ENCODE data around the gene ART5. TPM values are rescaled to one million over a fixed set of nuclear protein-coding genes. Genes with fewer than 3 reads are reported as not detected.

The ART5 gene
- polyA plus RNA-seq, 1 donor (not counting 4 experiments of a cell fraction or from before 2014, with no cell fraction given): not detected

DNA sequence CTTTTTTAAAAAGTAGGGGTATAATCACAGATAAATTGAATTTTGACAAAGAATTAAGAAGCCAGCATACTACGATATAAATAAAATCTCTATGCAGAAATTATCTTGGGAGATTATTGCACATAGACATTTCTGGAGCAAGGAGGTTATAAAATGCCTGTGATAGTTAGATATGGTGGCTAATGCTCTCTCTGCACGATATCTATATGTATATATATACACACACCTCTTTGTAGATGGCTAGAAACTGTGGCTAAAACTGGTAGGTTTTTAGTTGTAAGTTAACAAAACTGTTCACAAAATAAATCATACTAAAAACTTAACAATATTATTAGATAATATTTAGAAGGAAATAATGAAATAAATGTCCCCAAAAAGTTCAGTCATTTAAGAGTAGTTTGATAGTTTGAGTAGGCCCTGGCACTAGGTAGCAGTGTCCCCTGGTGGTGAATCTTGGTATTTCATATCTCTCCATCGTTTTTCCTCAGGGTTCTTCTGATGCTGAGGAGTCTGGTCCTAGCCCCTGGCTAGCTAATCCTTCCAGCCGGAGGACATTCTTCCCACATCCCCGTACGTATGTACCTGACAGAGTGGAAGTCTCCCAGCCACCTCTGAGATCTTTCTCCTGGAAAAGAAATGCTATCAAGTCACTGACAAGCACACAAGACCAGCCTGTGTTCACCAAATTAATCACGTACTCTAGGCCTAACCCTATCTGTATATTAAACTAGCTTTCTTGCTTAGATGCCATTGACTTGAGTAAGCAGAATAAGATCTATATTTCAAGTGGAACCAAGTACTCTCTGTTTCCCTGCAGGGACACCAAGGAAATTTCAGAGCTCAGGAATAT, 32.2 kb downstream of the ART5 start:
- DNase-seq (ENCODE audit: low read depth, low spot score): no peak
- H3K9ac ChIP-seq (ENCODE audit: control insufficient read depth, extremely low read depth, insufficient read depth, low read length): no peak overlapping the region
- dilution Hi-C loops (cut with MboI; ENCODE audit: extremely low pct_ligation_motif_present, low sequenced_read_pairs): no loop called here

GRCh38 chr11:3605771-3606203, 36.0 kb downstream of the ART5 start:
- no peak overlapping the region for H3K27ac ChIP-seq (ENCODE audit: control insufficient read depth, insufficient read depth, low read length)
- H3K9me1 ChIP-seq (ENCODE audit: control insufficient read depth, extremely low read depth, insufficient read depth, low read length): no peaks in the 10 kb centered on the region
- FAIRE-seq (no peak), DNase-seq (ENCODE audit: low read depth, low spot score) (no peak)
- no peak overlapping the region for H3K4me3 ChIP-seq (ENCODE audit: control insufficient read depth in 2 of 3, extremely low read depth in 1 of 3, insufficient read depth in 2 of 3, low read depth in 1 of 3, low read length in 3 of 3)
- H3K4me1 ChIP-seq (ENCODE audit: control insufficient read depth, extremely low read depth, insufficient read depth, low read length): no peaks in the 10 kb centered on the region
- H3K79me2 ChIP-seq (ENCODE audit: control insufficient read depth, insufficient read depth, low read length): no peaks in the 10 kb centered on the region
- H2AFZ ChIP-seq (ENCODE audit: control insufficient read depth, low read length): no peak overlapping the region
- no peaks in the 10 kb centered on the region for H4K20me1 ChIP-seq (ENCODE audit: control insufficient read depth, extremely low read depth, insufficient read depth, low read length)
- no peak for TF ChIP-seq EZH2 (IDR thresholded peaks at IDR 0.05; ENCODE audit: low read length)
- TF ChIP-seq, protein P1, sequence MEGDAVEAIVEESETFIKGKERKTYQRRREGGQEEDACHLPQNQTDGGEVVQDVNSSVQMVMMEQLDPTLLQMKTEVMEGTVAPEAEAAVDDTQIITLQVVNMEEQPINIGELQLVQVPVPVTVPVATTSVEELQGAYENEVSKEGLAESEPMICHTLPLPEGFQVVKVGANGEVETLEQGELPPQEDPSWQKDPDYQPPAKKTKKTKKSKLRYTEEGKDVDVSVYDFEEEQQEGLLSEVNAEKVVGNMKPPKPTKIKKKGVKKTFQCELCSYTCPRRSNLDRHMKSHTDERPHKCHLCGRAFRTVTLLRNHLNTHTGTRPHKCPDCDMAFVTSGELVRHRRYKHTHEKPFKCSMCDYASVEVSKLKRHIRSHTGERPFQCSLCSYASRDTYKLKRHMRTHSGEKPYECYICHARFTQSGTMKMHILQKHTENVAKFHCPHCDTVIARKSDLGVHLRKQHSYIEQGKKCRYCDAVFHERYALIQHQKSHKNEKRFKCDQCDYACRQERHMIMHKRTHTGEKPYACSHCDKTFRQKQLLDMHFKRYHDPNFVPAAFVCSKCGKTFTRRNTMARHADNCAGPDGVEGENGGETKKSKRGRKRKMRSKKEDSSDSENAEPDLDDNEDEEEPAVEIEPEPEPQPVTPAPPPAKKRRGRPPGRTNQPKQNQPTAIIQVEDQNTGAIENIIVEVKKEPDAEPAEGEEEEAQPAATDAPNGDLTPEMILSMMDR (optimal IDR thresholded peaks at IDR 0.05 in 1 of 3, IDR thresholded peaks at IDR 0.05 in 1 of 3, conservative IDR thresholded peaks at IDR 0.05 in 1 of 3; ENCODE audit: extremely low read depth in 1 of 3, insufficient read depth in 2 of 3, low read length in 3 of 3): no peak
- H3K27me3 ChIP-seq (ENCODE audit: control insufficient read depth, extremely low read depth, insufficient read depth, low read length): no peaks in the 10 kb centered on the region
- H3K36me3 ChIP-seq (ENCODE audit: control insufficient read depth in 2 of 2, extremely low read depth in 1 of 2, insufficient read depth in 2 of 2, low read length in 2 of 2): no peaks in the 10 kb centered on the region
- H3K9ac ChIP-seq (ENCODE audit: control insufficient read depth, extremely low read depth, insufficient read depth, low read length): no peak overlapping the region
- H3K9me3 ChIP-seq (ENCODE audit: control insufficient read depth, low read depth, low read length): no peaks in the 10 kb centered on the region
- no peak overlapping the region for H3K4me2 ChIP-seq (ENCODE audit: control insufficient read depth, extremely low read depth, insufficient read depth, low read depth, low read length)
- dilution Hi-C loops (cut with MboI; ENCODE audit: extremely low pct_ligation_motif_present, low sequenced_read_pairs): no loop called here

More for the DNA sequence above, 32.2 kb downstream of the ART5 start:
- no peak overlapping the region for H2AFZ ChIP-seq (ENCODE audit: control insufficient read depth, low read length)
- H3K36me3 ChIP-seq (ENCODE audit: control insufficient read depth in 2 of 2, extremely low read depth in 1 of 2, insufficient read depth in 2 of 2, low read length in 2 of 2): no peaks in the 10 kb centered on the region
- no peaks in the 10 kb centered on the region for H4K20me1 ChIP-seq (ENCODE audit: control insufficient read depth, extremely low read depth, insufficient read depth, low read length)
- H3K4me2 ChIP-seq (ENCODE audit: control insufficient read depth, extremely low read depth, insufficient read depth, low read depth, low read length): no peak overlapping the region
- peaks cover 6% of the 10 kb centered on the region for H3K4me1 ChIP-seq (ENCODE audit: control insufficient read depth, extremely low read depth, insufficient read depth, low read length)
- no peaks in the 10 kb centered on the region for H3K79me2 ChIP-seq (ENCODE audit: control insufficient read depth, insufficient read depth, low read length)
- no peak for FAIRE-seq
- no peak overlapping the region for H3K4me3 ChIP-seq (ENCODE audit: control insufficient read depth in 2 of 3, extremely low read depth in 1 of 3, insufficient read depth in 2 of 3, low read depth in 1 of 3, low read length in 3 of 3)
- H3K9me3 ChIP-seq (ENCODE audit: control insufficient read depth, low read depth, low read length): no peaks in the 10 kb centered on the region
- no peak overlapping the region for H3K27ac ChIP-seq (ENCODE audit: control insufficient read depth, insufficient read depth, low read length)
- TF ChIP-seq EZH2 (IDR thresholded peaks at IDR 0.05; ENCODE audit: low read length): no peak
- TF ChIP-seq, protein P1 (optimal IDR thresholded peaks at IDR 0.05 in 1 of 3, IDR thresholded peaks at IDR 0.05 in 1 of 3, conservative IDR thresholded peaks at IDR 0.05 in 1 of 3; ENCODE audit: extremely low read depth in 1 of 3, insufficient read depth in 2 of 3, low read length in 3 of 3): peak; percentile 73 to 86 (median 84)
- no peaks in the 10 kb centered on the region for H3K9me1 ChIP-seq (ENCODE audit: control insufficient read depth, extremely low read depth, insufficient read depth, low read length)
- no peaks in the 10 kb centered on the region for H3K27me3 ChIP-seq (ENCODE audit: control insufficient read depth, extremely low read depth, insufficient read depth, low read length)

All from keratinocyte (primary cell).